ENCODE results near the gene ICAM1. TPM values are rescaled to one million over a fixed set of nuclear protein-coding genes. Genes with fewer than 3 reads are reported as not detected.
"Not testable (repeated sequence)": the region's sequence is repeated elsewhere in the genome, so short reads cannot be mapped to it uniquely, and the experiment has no call there.

Gene ICAM1
- total RNA-seq, 2 donors from 2014 or later, result 41.4 to 160 TPM

DNA sequence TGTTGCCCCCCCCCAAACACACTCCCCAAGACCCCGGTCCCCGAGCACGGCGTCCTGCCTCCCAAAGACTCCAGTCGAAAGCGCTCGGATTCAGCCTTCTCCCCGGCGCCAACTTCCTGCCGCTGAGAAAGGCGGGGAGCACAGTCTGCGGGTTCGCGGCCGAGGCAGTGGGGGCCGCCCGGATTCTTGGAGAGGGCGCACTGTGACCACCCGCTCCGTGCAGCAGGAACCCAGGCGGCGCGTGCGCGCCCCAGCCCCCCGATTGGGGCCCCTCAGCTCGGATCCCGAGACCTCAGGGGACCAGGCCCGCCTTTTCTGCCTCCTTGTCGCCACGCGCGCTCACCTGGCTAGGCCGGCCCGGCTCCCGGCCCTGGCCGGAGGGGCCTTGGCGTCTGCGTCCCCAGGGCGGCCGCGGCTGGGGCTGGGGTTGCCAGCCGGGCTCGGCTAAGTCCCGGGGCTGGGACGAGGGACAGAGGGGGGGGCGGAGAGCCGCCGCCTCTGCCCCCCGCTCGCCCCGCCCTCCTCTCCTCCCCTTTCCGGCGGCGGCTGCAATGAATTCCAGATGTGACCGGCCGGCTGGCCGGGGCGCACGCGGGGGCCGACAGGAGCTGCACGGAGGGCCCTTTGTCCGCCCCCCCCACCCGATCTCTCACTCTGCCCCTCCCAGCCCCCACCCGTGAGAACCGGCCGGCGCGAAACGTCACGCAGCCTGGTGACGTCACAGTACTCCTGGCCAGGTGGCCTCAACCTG lies 39.9 kb upstream of the ICAM1 start, which contains the start of gene S1PR2:
Gene S1PR2, minus strand, starts transcription at position 471 of the 751 bp plus-strand sequence. CDS start 6,426 bp downstream, outside the sequence.
- Histone ChIP-seq H3K27me3 (replicated peaks; ENCODE audit: insufficient read depth) (no peaks in the 10 kb centered on the region), H3K9me3 (no peaks in the 10 kb centered on the region), H3K27ac (peak within 1 kb of the TSS; percentile 47), H3K4me3 (peak within 1 kb of the TSS; percentile 89), H3K36me3 (no peaks in the 10 kb centered on the region), H3K4me1 (ENCODE audit: control insufficient read depth in 1 of 2, low read depth in 2 of 2) (peaks cover 0 to 32% of the 10 kb centered on the region in 2 donors)
- ATAC-seq (ENCODE audit: insufficient number of reproducible peaks, low FRiP score, low read depth), result no peak
- DNase-seq (ENCODE audit: low spot score), result no peak
- no peak for TF ChIP-seq CTCF (IDR thresholded peaks at IDR 0.05)

GRCh38 chr19:10231612-10232228 lies 39.2 kb upstream of the ICAM1 start:
- ATAC-seq (ENCODE audit: insufficient number of reproducible peaks, low FRiP score, low read depth) (no peak), DNase-seq (ENCODE audit: low spot score) (no peak)
- Histone ChIP-seq H3K27me3 (replicated peaks; ENCODE audit: insufficient read depth) (no peaks in the 10 kb centered on the region), H3K4me1 (ENCODE audit: control insufficient read depth in 1 of 2, low read depth in 2 of 2) (peaks cover 0 to 27% of the 10 kb centered on the region in 2 donors), H3K27ac (no peak overlapping the region), H3K36me3 (no peaks in the 10 kb centered on the region), H3K9me3 (no peaks in the 10 kb centered on the region), H3K4me3 (peak overlapping the region; percentile 89)
- TF ChIP-seq CTCF (IDR thresholded peaks at IDR 0.05), result no peak

DNA sequence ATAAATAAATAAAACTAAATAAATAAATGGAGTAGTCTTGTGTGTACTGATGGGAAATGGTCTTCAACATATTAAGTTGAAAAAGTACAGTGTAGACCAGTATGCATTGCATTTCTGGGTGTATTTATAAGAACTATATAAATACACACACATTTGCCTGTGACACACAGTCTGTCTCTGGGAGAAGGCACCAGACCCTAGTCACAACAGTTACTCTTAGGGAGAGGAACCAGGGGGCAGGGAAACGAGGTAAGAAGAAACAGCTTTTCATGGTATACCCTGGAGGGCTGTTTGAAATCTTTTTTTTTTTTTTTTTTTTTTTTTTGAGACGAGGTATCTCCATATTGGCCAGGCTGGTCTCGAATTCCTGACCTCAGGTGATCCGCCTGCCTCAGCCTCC lies 37.0 kb upstream of the ICAM1 start:
- no peak for DNase-seq (ENCODE audit: low spot score)
- Histone ChIP-seq H3K4me3 (no peak overlapping the region), H3K9me3 (no peaks in the 10 kb centered on the region), H3K36me3 (no peaks in the 10 kb centered on the region), H3K27me3 (replicated peaks; ENCODE audit: insufficient read depth) (no peaks in the 10 kb centered on the region), H3K27ac (no peak overlapping the region), H3K4me1 (ENCODE audit: control insufficient read depth in 1 of 2, low read depth in 2 of 2) (peaks cover 0 to 22% of the 10 kb centered on the region in 2 donors)
- no peak for TF ChIP-seq CTCF (IDR thresholded peaks at IDR 0.05)
- no peak for ATAC-seq (ENCODE audit: insufficient number of reproducible peaks, low FRiP score, low read depth)

- no peak for TF ChIP-seq CTCF (IDR thresholded peaks at IDR 0.05)
- H3K4me3 ChIP-seq, result no peak overlapping the region
- no peak overlapping the region for H3K27ac ChIP-seq
- H3K27me3 ChIP-seq (replicated peaks; ENCODE audit: insufficient read depth), result no peaks in the 10 kb centered on the region
- no peak for ATAC-seq (ENCODE audit: insufficient number of reproducible peaks, low FRiP score, low read depth)
- no peaks in the 10 kb centered on the region for H3K9me3 ChIP-seq
- peaks cover 0 to 14% of the 10 kb centered on the region in 2 donors for H3K4me1 ChIP-seq (ENCODE audit: control insufficient read depth in 1 of 2, low read depth in 2 of 2)
- no peaks in the 10 kb centered on the region for H3K36me3 ChIP-seq
- DNase-seq (ENCODE audit: low spot score), result no peak
Measured at GRCh38 chr19:10235003-10235402, 35.9 kb upstream of the ICAM1 start.

GRCh38 chr19:10235409-10235808 lies 35.5 kb upstream of the ICAM1 start:
- H3K36me3 ChIP-seq; H3K4me1 ChIP-seq (ENCODE audit: control insufficient read depth in 1 of 2, low read depth in 2 of 2); H3K9me3 ChIP-seq; H3K27me3 ChIP-seq (replicated peaks; ENCODE audit: insufficient read depth); DNase-seq (ENCODE audit: low spot score); ATAC-seq (ENCODE audit: insufficient number of reproducible peaks, low FRiP score, low read depth); H3K27ac ChIP-seq; H3K4me3 ChIP-seq: not testable (repeated sequence)

Data from thoracic aorta (tissue), 2 donors.